OCI-LY7 (cell line): ENCODE results near the gene FABP2. TPM values are rescaled to one million over a fixed set of nuclear protein-coding genes. Genes with fewer than 3 reads are reported as not detected.
"Not testable (repeated sequence)": the region's sequence is repeated elsewhere in the genome, so short reads cannot be mapped to it uniquely, and the experiment has no call there.

Source experiments
- Bru-seq: library from RNA; stranded (reverse); fragments of 400-500 nt; gene quantifications from one replicate; lab custom pipeline; 2021; lab: Mats Ljungman, UMichigan
- BruChase-seq, 2 experiments: library from RNA; stranded (reverse); fragments of 400-500 nt; gene quantifications; one replicate each; lab custom pipeline; 2021; lab: Mats Ljungman, UMichigan
- BruUV-seq: library from RNA; stranded (reverse); fragments of 400-500 nt; replicated peaks from 2 replicates; lab custom pipeline; 2021; lab: Mats Ljungman, UMichigan
- CTCF ChIA-PET: fragments of 300-600 bp; sonication (Branson Sonifier 250); formaldehyde crosslinking; loops from one replicate; lab custom pipeline; 2022; ENCODE audit warnings: antibody characterized with exemption; ENCODE audit not compliant: unreplicated experiment; lab: Charles Lee
- POLR2A ChIA-PET: fragments of 300-600 bp; sonication (Branson Sonifier 250); formaldehyde crosslinking; loops from one replicate; lab custom pipeline; 2022; ENCODE audit warnings: antibody characterized with exemption; lab: Charles Lee
- DNase-seq: peaks from one replicate; pipeline ENCODE4 v3.0.0-alpha.2; 2015; ENCODE audit warnings: low spot score
- H2AFZ ChIP-seq: fragments of 200-600 bp; sonication (generic), shearing (Covaris generic); 2 replicates; pipeline ENCODE4 v1.6.1; 2014; ENCODE audit warnings: mild to moderate bottlenecking, antibody characterized with exemption, low read length, moderate library complexity
- H3K27ac ChIP-seq: fragments of 200-600 bp; sonication (generic); 2 replicates; pipeline ENCODE4 v1.5.1; 2014; ENCODE audit warnings: mixed run types, low read depth, mild to moderate bottlenecking, moderate library complexity, low read length, inconsistent platforms; ENCODE audit not compliant: poor library complexity, severe bottlenecking
- H3K36me3 ChIP-seq: fragments of 200-600 bp; sonication (generic); 2 replicates; pipeline ENCODE4 v1.6.1; 2014; ENCODE audit warnings: mild to moderate bottlenecking, antibody characterized with exemption, low read length, moderate library complexity, mixed read lengths; ENCODE audit not compliant: insufficient read depth
- H3K4me1 ChIP-seq: fragments of 200-600 bp; sonication (generic); 2 replicates; pipeline ENCODE4 v1.5.1; 2014; ENCODE audit warnings: mild to moderate bottlenecking, low read length; ENCODE audit not compliant: insufficient read depth, poor library complexity, severe bottlenecking
- H3K4me2 ChIP-seq: fragments of 200-600 bp; sonication (generic); 2 replicates; pipeline ENCODE4 v1.6.1; 2014; ENCODE audit warnings: mild to moderate bottlenecking, low read length
- H3K4me3 ChIP-seq: fragments of 200-600 bp; sonication (generic); 2 replicates; pipeline ENCODE4 v1.5.1; 2014; ENCODE audit warnings: mild to moderate bottlenecking, low read depth, low read length; ENCODE audit not compliant: poor library complexity, severe bottlenecking
- H3K79me2 ChIP-seq: fragments of 200-600 bp; sonication (generic); 2 replicates; pipeline ENCODE4 v1.6.1; 2016; ENCODE audit warnings: low read depth, mild to moderate bottlenecking, low read length, moderate library complexity, mixed read lengths; ENCODE audit not compliant: insufficient read depth
- H3K9me2 ChIP-seq: fragments of 200-600 bp; sonication (generic); 2 replicates; pipeline ENCODE4 v1.6.1; 2016; ENCODE audit warnings: mild to moderate bottlenecking, low read length, mixed read lengths; ENCODE audit not compliant: insufficient read depth
- H3K9me3 ChIP-seq: fragments of 200-600 bp; sonication (generic); 2 replicates; pipeline ENCODE4 v1.6.1; 2014; ENCODE audit warnings: mild to moderate bottlenecking, mixed run types, low read length, mixed read lengths
- H4K20me1 ChIP-seq: fragments of 200-600 bp; sonication (generic); 2 replicates; pipeline ENCODE4 v1.6.1; 2014; ENCODE audit warnings: mild to moderate bottlenecking, antibody characterized with exemption, low read length, moderate library complexity, mixed read lengths; ENCODE audit not compliant: insufficient read depth
- EZH2phosphoT487 ChIP-seq: fragments of 200-600 bp; sonication (generic); IDR thresholded peaks from 2 replicates; pipeline ENCODE4 v1.6.1; 2018; ENCODE audit warnings: low read depth, borderline replicate concordance, mild to moderate bottlenecking, mixed run types, antibody characterized with exemption, low read length, moderate library complexity, mixed read lengths
- intact Hi-C: fragments of 100-400 bp; cut with micrococcal nuclease; formaldehyde crosslinking; loops from one replicate; pipeline ENCODE4 v1.10.0; 2022; ENCODE audit not compliant: unreplicated experiment
- long read RNA-seq: library from polyadenylated mRNA; stranded (forward); transcript quantifications from one replicate; pipeline ENCODE4 v2.0.0, GENCODE V29; 2022
- total RNA-seq, 2 experiments: library from RNA; depleted of rRNA in 1 of 2; stranded (reverse); fragments of >200 nt in 1 of 2; shearing (Covaris generic) in 1 of 2; gene quantifications; 2 replicates each; pipeline ENCODE4 v1.2.3, GENCODE V29; 2014 to 2022
- TF ChIP-seq, protein P1 (sequence below): fragments of 200-600 bp; sonication (generic); conservative IDR thresholded peaks from 2 replicates; pipeline ENCODE4 v1.5.1; 2014; ENCODE audit warnings: mild to moderate bottlenecking, antibody characterized with exemption, low read length, moderate library complexity, mixed read lengths

FABP2 gene
- not detected in 2 replicates for total RNA-seq (2014; rRNA removed; shearing (Covaris generic))
- not detected in 2 replicates for total RNA-seq (2022)
- not detected for Bru-seq, nascent RNA
- percentile 13 among the genes with signal in this experiment for BruChase-seq, experiment 1, labeled RNA remaining after a 6-hour chase
- percentile 6 among the genes with signal in this experiment for BruChase-seq, experiment 2, labeled RNA remaining after a 2-hour chase
- long read RNA-seq: 0 reads

DNA sequence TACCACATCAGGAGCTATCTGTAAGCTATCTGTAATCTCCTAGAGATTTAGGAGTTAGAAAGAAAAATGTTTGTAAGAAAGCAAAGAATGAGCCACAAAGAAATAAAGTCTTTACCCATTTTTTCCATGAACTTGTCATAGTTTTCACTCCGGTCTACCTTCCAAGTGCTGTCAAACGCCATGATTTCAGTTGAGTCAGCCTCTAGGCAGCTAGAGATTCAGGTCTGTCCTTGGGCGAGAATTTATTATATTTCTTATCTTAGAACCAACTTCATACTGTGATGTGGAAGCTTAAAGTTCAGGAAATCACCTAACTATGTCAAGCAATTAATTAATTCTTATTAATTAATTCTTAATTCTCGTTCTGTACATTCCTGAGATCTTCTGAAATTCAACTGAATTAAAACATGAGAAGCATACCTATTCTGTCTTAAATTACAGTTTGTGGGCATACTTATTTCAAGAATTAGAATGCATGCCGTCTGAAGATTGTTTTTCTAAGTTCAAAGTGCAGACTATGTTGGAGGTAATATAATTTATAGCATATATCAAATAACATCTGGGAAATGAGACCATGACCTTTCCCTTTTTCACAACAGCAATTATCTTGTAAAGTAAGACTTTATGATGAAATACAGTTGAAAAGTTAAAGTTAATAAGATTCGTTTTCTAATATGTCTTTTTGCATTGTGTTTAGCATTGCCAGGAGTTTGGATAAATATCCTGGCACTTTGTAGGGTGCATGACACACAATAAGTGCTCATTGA, at the start of gene FABP2:
FABP2 (minus strand) TSS at position 218 of the 767 bp plus-strand sequence; CDS start at position 182, 36 bp downstream.
- DNase-seq: no peak
- Histone ChIP-seq H4K20me1 (no peaks in the 10 kb centered on the region), H3K9me3 (no peaks in the 10 kb centered on the region), H3K36me3 (no peaks in the 10 kb centered on the region), H2AFZ (no peak within 1 kb of the TSS), H3K9me2 (no peaks in the 10 kb centered on the region), H3K27ac (no peak within 1 kb of the TSS), H3K79me2 (no peaks in the 10 kb centered on the region), H3K4me1 (no peaks in the 10 kb centered on the region), H3K4me3 (no peak within 1 kb of the TSS), H3K4me2 (no peak within 1 kb of the TSS)
- POLR2A ChIA-PET: interaction anchor here (1.7 to 2.1 kb wide), 2 partner anchors 9 to 11 kb away, joined by 3 to 7 read pairs; no protein-coding TSS in a partner anchor
- CTCF ChIA-PET: interaction anchor here (0.6 kb wide), 1 partner anchor 89 kb away, joined by 3 read pairs; no protein-coding TSS in a partner anchor
- TF ChIP-seq, protein P1, sequence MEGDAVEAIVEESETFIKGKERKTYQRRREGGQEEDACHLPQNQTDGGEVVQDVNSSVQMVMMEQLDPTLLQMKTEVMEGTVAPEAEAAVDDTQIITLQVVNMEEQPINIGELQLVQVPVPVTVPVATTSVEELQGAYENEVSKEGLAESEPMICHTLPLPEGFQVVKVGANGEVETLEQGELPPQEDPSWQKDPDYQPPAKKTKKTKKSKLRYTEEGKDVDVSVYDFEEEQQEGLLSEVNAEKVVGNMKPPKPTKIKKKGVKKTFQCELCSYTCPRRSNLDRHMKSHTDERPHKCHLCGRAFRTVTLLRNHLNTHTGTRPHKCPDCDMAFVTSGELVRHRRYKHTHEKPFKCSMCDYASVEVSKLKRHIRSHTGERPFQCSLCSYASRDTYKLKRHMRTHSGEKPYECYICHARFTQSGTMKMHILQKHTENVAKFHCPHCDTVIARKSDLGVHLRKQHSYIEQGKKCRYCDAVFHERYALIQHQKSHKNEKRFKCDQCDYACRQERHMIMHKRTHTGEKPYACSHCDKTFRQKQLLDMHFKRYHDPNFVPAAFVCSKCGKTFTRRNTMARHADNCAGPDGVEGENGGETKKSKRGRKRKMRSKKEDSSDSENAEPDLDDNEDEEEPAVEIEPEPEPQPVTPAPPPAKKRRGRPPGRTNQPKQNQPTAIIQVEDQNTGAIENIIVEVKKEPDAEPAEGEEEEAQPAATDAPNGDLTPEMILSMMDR: no peak
- no peak for TF ChIP-seq EZH2phosphoT487
- intact Hi-C loops: no loop called here
- no TSS peak for BruUV-seq

DNA sequence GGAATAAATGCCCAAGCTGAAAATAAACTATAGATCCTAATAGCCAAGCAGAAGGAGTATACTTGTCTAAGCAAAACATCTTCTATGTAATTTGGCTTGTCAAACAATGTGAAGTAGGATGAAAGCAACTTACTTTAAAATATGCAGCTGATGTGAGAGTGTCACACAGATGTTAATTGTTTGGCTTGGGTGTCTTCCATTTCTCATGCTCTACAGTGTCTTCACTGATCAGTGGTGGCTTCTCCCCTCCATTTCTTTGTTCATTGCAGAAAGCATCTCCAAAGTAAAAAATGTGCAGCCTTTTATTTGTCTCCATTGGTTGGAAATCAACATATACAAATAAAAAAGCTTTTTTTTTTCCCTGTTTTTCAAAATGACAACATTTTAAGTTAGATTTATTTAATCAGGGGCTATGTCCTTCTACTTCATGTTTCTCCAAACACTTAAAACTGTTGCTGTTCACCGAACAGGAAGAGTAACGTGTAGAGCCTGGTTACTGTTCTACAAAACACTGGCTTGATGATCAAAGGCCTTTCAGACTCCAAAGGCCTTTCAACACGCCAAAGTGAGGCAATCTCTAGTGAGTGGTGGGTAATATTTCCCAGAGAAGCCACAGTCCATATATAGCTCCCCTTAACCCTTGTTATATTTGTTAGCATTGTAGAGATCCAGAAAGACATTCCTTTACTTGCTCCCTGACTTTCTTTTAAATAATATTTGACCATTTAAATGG, 49.2 kb upstream of the FABP2 start:
- POLR2A ChIA-PET: interaction anchor here (0.5 to 1.3 kb wide), 3 partner anchors 12 to 21 kb away, joined by 3 to 4 read pairs (median 4); no protein-coding TSS in a partner anchor
- H3K4me2 ChIP-seq: peak overlapping the region; percentile 61
- CTCF ChIA-PET, H3K36me3 ChIP-seq, H3K27ac ChIP-seq, H4K20me1 ChIP-seq, H3K9me2 ChIP-seq, H3K9me3 ChIP-seq, H3K79me2 ChIP-seq, BruUV-seq: not testable (repeated sequence)
- H3K4me1 ChIP-seq: peaks cover 17% of the 10 kb centered on the region
- DNase-seq: peak; percentile 5
- intact Hi-C loops: loop anchor here (10.0 kb wide), 1 partner anchor 56 kb away; no protein-coding TSS in a partner anchor
- peak overlapping the region; percentile 43 for H3K4me3 ChIP-seq
- H2AFZ ChIP-seq: 0 out of 2 replicates have a peak overlapping the region, but pooled peaks have one; percentile 13

DNA sequence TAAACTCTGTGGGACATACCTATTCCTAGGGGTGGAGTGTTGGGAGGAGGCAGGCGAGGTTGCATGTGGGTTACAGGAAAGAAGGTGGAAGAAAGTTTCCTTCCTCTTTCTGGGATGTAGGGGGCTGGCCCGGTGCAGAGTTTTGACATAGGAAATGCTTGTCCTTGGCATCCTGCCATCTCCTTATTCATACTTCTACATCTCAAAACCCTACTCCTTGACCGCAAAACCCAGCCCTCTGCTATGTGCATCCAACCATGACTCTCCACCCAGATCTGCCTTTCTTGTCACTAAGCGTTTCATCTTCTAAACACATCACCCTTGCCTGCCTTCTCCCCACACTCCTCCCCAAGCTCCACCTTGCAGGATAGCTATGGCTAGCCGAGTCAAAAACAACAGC, 48.5 kb upstream of the FABP2 start:
- H3K27ac ChIP-seq, H4K20me1 ChIP-seq, H3K79me2 ChIP-seq, H3K36me3 ChIP-seq, H2AFZ ChIP-seq, BruUV-seq, H3K9me3 ChIP-seq, H3K9me2 ChIP-seq, CTCF ChIA-PET: not testable (repeated sequence)
- H3K4me3 ChIP-seq: peak overlapping the region; percentile 43
- POLR2A ChIA-PET: interaction anchor here (1.3 kb wide), 1 partner anchor 13 kb away, joined by 3 read pairs; no protein-coding TSS in a partner anchor
- peak; percentile 77 for DNase-seq
- H3K4me1 ChIP-seq: peaks cover 17% of the 10 kb centered on the region
- intact Hi-C loops: loop anchor here (10.0 kb wide), 1 partner anchor 56 kb away; no protein-coding TSS in a partner anchor
- peak overlapping the region; percentile 61 for H3K4me2 ChIP-seq

DNA sequence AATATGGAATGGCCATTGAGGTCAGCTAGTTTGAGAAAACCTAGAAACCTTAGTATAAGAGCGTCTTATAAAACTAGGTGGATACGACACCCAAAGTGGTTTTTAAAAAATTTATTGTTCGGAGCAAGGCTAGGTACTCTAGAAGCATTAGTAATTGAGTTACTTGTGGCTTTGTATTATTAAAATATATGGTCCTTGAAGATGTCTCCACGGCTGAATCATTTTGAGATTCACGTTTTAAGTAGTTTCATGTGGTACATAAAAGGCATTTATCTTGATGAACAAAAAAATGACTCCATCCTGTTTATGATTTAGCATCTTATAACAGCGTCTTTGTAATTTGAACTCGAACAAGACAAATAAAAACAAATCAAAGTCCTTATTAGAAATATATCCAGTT, 44.9 kb upstream of the FABP2 start:
- H3K79me2 ChIP-seq, H3K4me2 ChIP-seq, DNase-seq, H2AFZ ChIP-seq, CTCF ChIA-PET, H3K36me3 ChIP-seq, BruUV-seq, H4K20me1 ChIP-seq, intact Hi-C loops, H3K27ac ChIP-seq, H3K9me2 ChIP-seq, H3K9me3 ChIP-seq, POLR2A ChIA-PET, H3K4me3 ChIP-seq: not testable (repeated sequence)
- H3K4me1 ChIP-seq: peaks cover 17% of the 10 kb centered on the region

DNA sequence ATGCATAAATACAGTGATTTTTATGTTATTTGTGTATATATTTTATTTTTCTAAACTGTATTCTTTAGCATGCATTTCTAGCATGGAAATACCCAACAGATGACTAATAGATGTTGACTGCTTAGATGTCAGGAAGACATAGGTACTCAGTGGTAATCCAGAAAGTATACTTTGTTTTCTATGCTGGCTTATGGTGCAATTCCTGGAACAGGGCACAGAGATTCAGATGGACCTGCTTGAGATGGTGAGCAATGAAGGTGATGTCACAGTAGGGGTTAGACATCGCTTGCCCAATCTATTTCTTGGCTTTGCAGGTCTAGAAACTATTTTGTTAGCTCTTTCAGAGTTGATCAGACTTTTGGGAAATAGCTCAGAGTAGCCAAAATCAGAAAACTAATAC, 42.3 kb upstream of the FABP2 start:
- POLR2A ChIA-PET, H3K27ac ChIP-seq, H3K9me3 ChIP-seq, H2AFZ ChIP-seq, H3K36me3 ChIP-seq, H4K20me1 ChIP-seq, H3K79me2 ChIP-seq, BruUV-seq, H3K4me3 ChIP-seq, CTCF ChIA-PET, H3K4me1 ChIP-seq, DNase-seq, H3K4me2 ChIP-seq, intact Hi-C loops, H3K9me2 ChIP-seq: not testable (repeated sequence)
